ENCODE measurements around the gene ABCD2. TPM values are rescaled to one million over a fixed set of nuclear protein-coding genes. Genes with fewer than 3 reads are reported as not detected.

The ABCD2 gene
- total and polyA plus RNA-seq, 9 of the 15 experiments (the other 6 are each of a cell fraction or from before 2014, with no cell fraction given) = 0.01 to 0.08 (median 0.04) TPM; not detected in 3

- DNase-seq (ENCODE audit: extremely low read depth in 1 of 4, low spot score in 3 of 4) (no peak), ATAC-seq (no peak), FAIRE-seq (no peak)
- H3K9me3 ChIP-seq (replicated peaks; ENCODE audit: control insufficient read depth, insufficient read depth, low read depth, low read length) = no peaks in the 10 kb centered on the region
- 0% methylated on average over 2 of the region's 2 CpGs for WGBS (ENCODE audit: insufficient coverage, low coverage, missing lambda C conversion rate)
- no peak overlapping the region for H2AFZ ChIP-seq (ENCODE audit: low read depth, low read length)
- no peak overlapping the region for H3K4me2 ChIP-seq (ENCODE audit: insufficient read depth, low read length)
- no peak overlapping the region for H3K9ac ChIP-seq (ENCODE audit: insufficient read depth in 1 of 2, low read depth in 2 of 2, low read length in 2 of 2)
- no peaks in the 10 kb centered on the region for H3K79me2 ChIP-seq (ENCODE audit: control insufficient read depth, insufficient read depth, low read length)
- intact Hi-C loops (cut with micrococcal nuclease) = no loop called here
- no TSS peak for BruUV-seq (replicated peaks)
- H3K9me1 ChIP-seq (ENCODE audit: control insufficient read depth, insufficient read depth, low read length) = no peaks in the 10 kb centered on the region
- no peak overlapping the region for H3K27ac ChIP-seq (ENCODE audit: extremely low read depth, low read depth, low read length)
- no peaks in the 10 kb centered on the region for H3K4me1 ChIP-seq (replicated peaks in 1 of 2; ENCODE audit: control insufficient read depth in 2 of 2, insufficient read depth in 2 of 2, low read length in 2 of 2)
- H3K4me3 ChIP-seq = no peak overlapping the region
- no peaks in the 10 kb centered on the region for H4K20me1 ChIP-seq (replicated peaks; ENCODE audit: control insufficient read depth, insufficient read depth, low read length)
- CTCF ChIA-PET (ENCODE audit: low intra/inter-chr PET ratio) = no interaction called here
- peaks cover 0 to 5% of the 10 kb centered on the region in 2 experiments; a peak in 2 of 5 replicates for H3K27me3 ChIP-seq (ENCODE audit: control insufficient read depth in 2 of 2, insufficient read depth in 2 of 2, low read length in 2 of 2)
- POLR2A ChIA-PET = no interaction called here
- in situ Hi-C loops (cut with MboI) = no loop called here
- H3K36me3 ChIP-seq (ENCODE audit: control insufficient read depth, insufficient read depth, low read length) = no peaks in the 10 kb centered on the region
- TF ChIP-seq SMARCB1 (IDR thresholded peaks at IDR 0.05; ENCODE audit: insufficient read length, low read depth) = no peak
- no peak for TF ChIP-seq HIVEP1 (CRISPR knock-in tag; IDR thresholded peaks at IDR 0.05)
- TF ChIP-seq HNRNPL (IDR thresholded peaks at IDR 0.05; ENCODE audit: low read depth, low read length) = no peak
- TF ChIP-seq ZFP36 (IDR thresholded peaks at IDR 0.05; ENCODE audit: low read depth, low read length, partially characterized antibody) = no peak
- no peak for TF ChIP-seq TFAP4 (CRISPR knock-in tag; IDR thresholded peaks at IDR 0.05; ENCODE audit: borderline replicate concordance)
- no peak for TF ChIP-seq TGIF2 (CRISPR knock-in tag; IDR thresholded peaks at IDR 0.05)
- no peak for TF ChIP-seq ZNF3 (CRISPR knock-in tag; IDR thresholded peaks at IDR 0.05)
- TF ChIP-seq MEF2D (tag; conservative IDR thresholded peaks at IDR 0.05; ENCODE audit: low read depth) = no peak
- TF ChIP-seq RBM25 (IDR thresholded peaks at IDR 0.05; ENCODE audit: low read depth, low read length, severe bottlenecking) = no peak
- no peak for TF ChIP-seq ASH1L (IDR thresholded peaks at IDR 0.05; ENCODE audit: borderline replicate concordance, low read depth, partially characterized antibody)
- no peak for TF ChIP-seq KDM2B (CRISPR knock-in tag; IDR thresholded peaks at IDR 0.05)
- TF ChIP-seq POU5F1 (IDR thresholded peaks at IDR 0.05; ENCODE audit: borderline replicate concordance, low read depth, low read length, partially characterized antibody) = no peak
- no peak for TF ChIP-seq ZNF609 (CRISPR knock-in tag; IDR thresholded peaks at IDR 0.05; ENCODE audit: borderline replicate concordance)
- TF ChIP-seq ZNF76 (CRISPR knock-in tag; IDR thresholded peaks at IDR 0.05; ENCODE audit: borderline replicate concordance) = no peak
- TF ChIP-seq NR2C2 (CRISPR knock-in tag; IDR thresholded peaks at IDR 0.05) = no peak
- no peak for TF ChIP-seq NR2C2 (tag; IDR thresholded peaks at IDR 0.05)
- TF ChIP-seq CREBBP (IDR thresholded peaks at IDR 0.05; ENCODE audit: low read depth, low read length) = no peak
These were observed 92.6 kb downstream of the ABCD2 start for GRCh38 chr12:39526974-39527373.
